K562 (cell line): ENCODE measurements around the gene LYST.

Experiments used
- HMG20B ChIP-seq: fragments of 250-450 bp; sonication (Bioruptor Pico); IDR thresholded peaks from 2 replicates; pipeline ENCODE4 v1.5.0; 2021; ENCODE audit warnings: mild to moderate bottlenecking
- KAT7 ChIP-seq: sonication (generic); formaldehyde crosslinking; IDR thresholded peaks from 2 replicates; pipeline ENCODE4 v1.8.0; 2022; ENCODE audit warnings: missing genetic modification reagents, mild to moderate bottlenecking, borderline replicate concordance
- MEF2A ChIP-seq: IDR thresholded peaks from 2 replicates; pipeline ENCODE4 v1.6.1; 2011; ENCODE audit warnings: low read depth, mild to moderate bottlenecking, low read length, moderate library complexity; ENCODE audit not compliant: control insufficient read depth
- SMARCA5 ChIP-seq: fragments of 450-650 bp; IDR thresholded peaks from 2 replicates; pipeline ENCODE4 v1.6.1; 2016
- ZFX ChIP-seq: sonication (generic); formaldehyde crosslinking; IDR thresholded peaks from 2 replicates; pipeline ENCODE4 v1.8.0; 2022; ENCODE audit warnings: mild to moderate bottlenecking, missing genetic modification reagents, moderate library complexity
- TF ChIP-seq, protein P1 (sequence below), 3 experiments: IDR thresholded peaks in 2 of 3; conservative IDR thresholded peaks in 1 of 3; 2 replicates each; pipeline ENCODE4 v1.5.1; 2011 to 2012; ENCODE audit warnings: low read length in 3 of 3, mild to moderate bottlenecking in 3 of 3, control low read depth in 2 of 3, improper control_type of control experiment in 1 of 3, inconsistent platforms in 1 of 3, low read depth in 1 of 3, mixed read lengths in 1 of 3, moderate library complexity in 1 of 3; ENCODE audit not compliant: insufficient read depth in 2 of 3
- TF ChIP-seq, protein P2 (sequence below): fragments of 250-450 bp; sonication (Bioruptor Pico); IDR thresholded peaks from 2 replicates; pipeline ENCODE4 v1.5.0; 2021
- TF ChIP-seq, protein P3 (sequence below), 2 experiments: fragments of 450-650 bp; IDR thresholded peaks; 2 replicates each; pipeline ENCODE4 v1.6.1; 2016
- TF ChIP-seq, protein P4 (sequence below): IDR thresholded peaks from 2 replicates; pipeline ENCODE4 v1.6.1; 2016; ENCODE audit warnings: missing genetic modification characterization, missing compliant biosample characterization
- TF ChIP-seq, protein P5 (sequence below): conservative IDR thresholded peaks from 2 replicates; pipeline ENCODE4 v1.6.1; 2011; ENCODE audit warnings: low read depth, mild to moderate bottlenecking, low read length; ENCODE audit not compliant: control insufficient read depth

DNA sequence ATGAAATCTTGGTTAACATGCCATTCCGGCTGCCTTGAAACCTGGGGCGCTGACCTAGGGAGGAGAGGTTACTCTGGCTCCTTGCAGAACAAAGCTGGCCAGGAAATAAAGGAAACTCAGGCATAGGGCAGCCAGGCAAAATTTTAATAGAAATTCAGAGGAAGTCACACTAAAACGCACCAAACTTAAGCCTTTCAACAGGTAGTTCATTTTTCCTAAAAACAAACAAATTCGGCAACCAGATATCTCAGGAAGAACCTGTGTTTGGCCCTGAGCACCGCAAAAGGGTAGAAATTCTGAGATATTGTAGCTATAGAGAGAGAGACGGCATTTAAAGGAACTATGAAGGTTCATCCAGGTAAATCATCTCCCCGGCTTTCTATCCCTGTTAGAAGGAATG is 13.1 kb downstream of the LYST start:
- TF ChIP-seq, protein P1, sequence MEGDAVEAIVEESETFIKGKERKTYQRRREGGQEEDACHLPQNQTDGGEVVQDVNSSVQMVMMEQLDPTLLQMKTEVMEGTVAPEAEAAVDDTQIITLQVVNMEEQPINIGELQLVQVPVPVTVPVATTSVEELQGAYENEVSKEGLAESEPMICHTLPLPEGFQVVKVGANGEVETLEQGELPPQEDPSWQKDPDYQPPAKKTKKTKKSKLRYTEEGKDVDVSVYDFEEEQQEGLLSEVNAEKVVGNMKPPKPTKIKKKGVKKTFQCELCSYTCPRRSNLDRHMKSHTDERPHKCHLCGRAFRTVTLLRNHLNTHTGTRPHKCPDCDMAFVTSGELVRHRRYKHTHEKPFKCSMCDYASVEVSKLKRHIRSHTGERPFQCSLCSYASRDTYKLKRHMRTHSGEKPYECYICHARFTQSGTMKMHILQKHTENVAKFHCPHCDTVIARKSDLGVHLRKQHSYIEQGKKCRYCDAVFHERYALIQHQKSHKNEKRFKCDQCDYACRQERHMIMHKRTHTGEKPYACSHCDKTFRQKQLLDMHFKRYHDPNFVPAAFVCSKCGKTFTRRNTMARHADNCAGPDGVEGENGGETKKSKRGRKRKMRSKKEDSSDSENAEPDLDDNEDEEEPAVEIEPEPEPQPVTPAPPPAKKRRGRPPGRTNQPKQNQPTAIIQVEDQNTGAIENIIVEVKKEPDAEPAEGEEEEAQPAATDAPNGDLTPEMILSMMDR (IDR thresholded peaks at IDR 0.05 in 2 of 3, conservative IDR thresholded peaks at IDR 0.05 in 1 of 3; ENCODE audit: insufficient read depth in 2 of 3, low read depth in 1 of 3, low read length in 3 of 3), result no peak
- TF ChIP-seq, protein P2, sequence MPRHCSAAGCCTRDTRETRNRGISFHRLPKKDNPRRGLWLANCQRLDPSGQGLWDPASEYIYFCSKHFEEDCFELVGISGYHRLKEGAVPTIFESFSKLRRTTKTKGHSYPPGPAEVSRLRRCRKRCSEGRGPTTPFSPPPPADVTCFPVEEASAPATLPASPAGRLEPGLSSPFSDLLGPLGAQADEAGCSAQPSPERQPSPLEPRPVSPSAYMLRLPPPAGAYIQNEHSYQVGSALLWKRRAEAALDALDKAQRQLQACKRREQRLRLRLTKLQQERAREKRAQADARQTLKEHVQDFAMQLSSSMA (CRISPR knock-in tag), result no peak
- TF ChIP-seq, protein P3, sequence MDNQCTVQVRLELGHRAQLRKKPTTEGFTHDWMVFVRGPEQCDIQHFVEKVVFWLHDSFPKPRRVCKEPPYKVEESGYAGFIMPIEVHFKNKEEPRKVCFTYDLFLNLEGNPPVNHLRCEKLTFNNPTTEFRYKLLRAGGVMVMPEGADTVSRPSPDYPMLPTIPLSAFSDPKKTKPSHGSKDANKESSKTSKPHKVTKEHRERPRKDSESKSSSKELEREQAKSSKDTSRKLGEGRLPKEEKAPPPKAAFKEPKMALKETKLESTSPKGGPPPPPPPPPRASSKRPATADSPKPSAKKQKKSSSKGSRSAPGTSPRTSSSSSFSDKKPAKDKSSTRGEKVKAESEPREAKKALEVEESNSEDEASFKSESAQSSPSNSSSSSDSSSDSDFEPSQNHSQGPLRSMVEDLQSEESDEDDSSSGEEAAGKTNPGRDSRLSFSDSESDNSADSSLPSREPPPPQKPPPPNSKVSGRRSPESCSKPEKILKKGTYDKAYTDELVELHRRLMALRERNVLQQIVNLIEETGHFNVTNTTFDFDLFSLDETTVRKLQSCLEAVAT (IDR thresholded peaks at IDR 0.05), result no peak
- TF ChIP-seq SMARCA5 (no peak), HMG20B (CRISPR knock-in tag) (no peak), MEF2A (no peak), ZFX (CRISPR knock-in tag) (no peak), KAT7 (CRISPR knock-in tag) (no peak)
- TF ChIP-seq, protein P4, sequence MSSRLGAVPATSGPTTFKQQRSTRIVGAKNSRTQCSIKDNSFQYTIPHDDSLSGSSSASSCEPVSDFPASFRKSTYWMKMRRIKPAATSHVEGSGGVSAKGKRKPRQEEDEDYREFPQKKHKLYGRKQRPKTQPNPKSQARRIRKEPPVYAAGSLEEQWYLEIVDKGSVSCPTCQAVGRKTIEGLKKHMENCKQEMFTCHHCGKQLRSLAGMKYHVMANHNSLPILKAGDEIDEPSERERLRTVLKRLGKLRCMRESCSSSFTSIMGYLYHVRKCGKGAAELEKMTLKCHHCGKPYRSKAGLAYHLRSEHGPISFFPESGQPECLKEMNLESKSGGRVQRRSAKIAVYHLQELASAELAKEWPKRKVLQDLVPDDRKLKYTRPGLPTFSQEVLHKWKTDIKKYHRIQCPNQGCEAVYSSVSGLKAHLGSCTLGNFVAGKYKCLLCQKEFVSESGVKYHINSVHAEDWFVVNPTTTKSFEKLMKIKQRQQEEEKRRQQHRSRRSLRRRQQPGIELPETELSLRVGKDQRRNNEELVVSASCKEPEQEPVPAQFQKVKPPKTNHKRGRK (tag), result no peak
- TF ChIP-seq, protein P5, sequence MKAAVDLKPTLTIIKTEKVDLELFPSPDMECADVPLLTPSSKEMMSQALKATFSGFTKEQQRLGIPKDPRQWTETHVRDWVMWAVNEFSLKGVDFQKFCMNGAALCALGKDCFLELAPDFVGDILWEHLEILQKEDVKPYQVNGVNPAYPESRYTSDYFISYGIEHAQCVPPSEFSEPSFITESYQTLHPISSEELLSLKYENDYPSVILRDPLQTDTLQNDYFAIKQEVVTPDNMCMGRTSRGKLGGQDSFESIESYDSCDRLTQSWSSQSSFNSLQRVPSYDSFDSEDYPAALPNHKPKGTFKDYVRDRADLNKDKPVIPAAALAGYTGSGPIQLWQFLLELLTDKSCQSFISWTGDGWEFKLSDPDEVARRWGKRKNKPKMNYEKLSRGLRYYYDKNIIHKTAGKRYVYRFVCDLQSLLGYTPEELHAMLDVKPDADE, result no peak
